Effector memory CD4-positive, alpha-beta T cell (primary cell): Measurements from ENCODE around the gene XRCC1.

Source experiments
- DNase-seq, 3 donors: peaks; one replicate each; pipeline ENCODE4 v3.0.0-alpha.2; 2020
- H3K27ac ChIP-seq: 2 replicates; pipeline ENCODE4 v1.7.0; 2013; ENCODE audit warnings: mild to moderate bottlenecking, low read length, moderate library complexity; ENCODE audit not compliant: insufficient read depth, poor library complexity, severe bottlenecking
- H3K27me3 ChIP-seq: replicated peaks from 2 replicates; pipeline ENCODE4 v1.7.0; 2013; ENCODE audit warnings: mild to moderate bottlenecking, low read length; ENCODE audit not compliant: insufficient read depth, control insufficient read depth, poor library complexity, severe bottlenecking
- H3K36me3 ChIP-seq: 2 replicates; pipeline ENCODE4 v1.7.0; 2013; ENCODE audit warnings: mild to moderate bottlenecking, low read length, moderate library complexity; ENCODE audit not compliant: control insufficient read depth, insufficient read depth
- H3K4me1 ChIP-seq: 2 replicates; pipeline ENCODE4 v1.7.0; 2013; ENCODE audit warnings: low read length, mild to moderate bottlenecking; ENCODE audit not compliant: control insufficient read depth, insufficient read depth, poor library complexity, severe bottlenecking
- H3K4me3 ChIP-seq: 2 replicates; pipeline ENCODE4 v1.7.0; 2013; ENCODE audit warnings: low read length, low read depth, mild to moderate bottlenecking; ENCODE audit not compliant: insufficient read depth, poor library complexity, severe bottlenecking
- H3K9me3 ChIP-seq: 2 replicates; pipeline ENCODE4 v1.7.0; 2013; ENCODE audit warnings: mild to moderate bottlenecking, low read length, moderate library complexity; ENCODE audit not compliant: control insufficient read depth

The XRCC1 gene

DNA sequence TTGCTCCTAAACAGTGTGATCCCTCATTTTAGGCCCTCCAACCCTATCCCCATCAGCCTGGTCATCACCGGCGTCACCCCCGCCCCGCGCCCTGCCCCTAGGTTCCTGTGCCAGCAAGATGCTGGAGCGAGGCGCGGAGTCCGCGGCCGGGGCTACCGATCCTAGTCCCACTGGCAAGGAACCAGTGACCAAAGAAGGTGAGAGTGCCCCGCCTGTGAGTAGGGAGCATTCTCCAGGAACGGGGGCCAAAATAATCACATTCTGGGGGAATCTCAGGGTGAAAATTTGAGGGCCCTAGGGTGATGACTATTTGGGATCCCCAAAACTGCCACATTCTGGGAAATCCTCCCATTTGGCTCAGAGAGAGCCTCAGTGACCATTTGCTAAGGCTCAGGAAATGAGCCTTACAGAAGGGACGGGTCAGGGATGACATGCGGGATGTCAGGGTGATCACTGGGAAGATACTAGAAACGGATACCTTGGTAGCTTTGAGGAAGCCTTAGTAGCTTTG lies 41.0 kb downstream of the XRCC1 start:
- Histone ChIP-seq H3K27me3 (no peaks in the 10 kb centered on the region), H3K4me1 (peaks cover 10% of the 10 kb centered on the region), H3K27ac (peak overlapping the region; percentile 62), H3K9me3 (peaks cover 3% of the 10 kb centered on the region), H3K4me3 (no peak overlapping the region), H3K36me3 (peaks cover 11% of the 10 kb centered on the region)
- no peak for DNase-seq

DNA sequence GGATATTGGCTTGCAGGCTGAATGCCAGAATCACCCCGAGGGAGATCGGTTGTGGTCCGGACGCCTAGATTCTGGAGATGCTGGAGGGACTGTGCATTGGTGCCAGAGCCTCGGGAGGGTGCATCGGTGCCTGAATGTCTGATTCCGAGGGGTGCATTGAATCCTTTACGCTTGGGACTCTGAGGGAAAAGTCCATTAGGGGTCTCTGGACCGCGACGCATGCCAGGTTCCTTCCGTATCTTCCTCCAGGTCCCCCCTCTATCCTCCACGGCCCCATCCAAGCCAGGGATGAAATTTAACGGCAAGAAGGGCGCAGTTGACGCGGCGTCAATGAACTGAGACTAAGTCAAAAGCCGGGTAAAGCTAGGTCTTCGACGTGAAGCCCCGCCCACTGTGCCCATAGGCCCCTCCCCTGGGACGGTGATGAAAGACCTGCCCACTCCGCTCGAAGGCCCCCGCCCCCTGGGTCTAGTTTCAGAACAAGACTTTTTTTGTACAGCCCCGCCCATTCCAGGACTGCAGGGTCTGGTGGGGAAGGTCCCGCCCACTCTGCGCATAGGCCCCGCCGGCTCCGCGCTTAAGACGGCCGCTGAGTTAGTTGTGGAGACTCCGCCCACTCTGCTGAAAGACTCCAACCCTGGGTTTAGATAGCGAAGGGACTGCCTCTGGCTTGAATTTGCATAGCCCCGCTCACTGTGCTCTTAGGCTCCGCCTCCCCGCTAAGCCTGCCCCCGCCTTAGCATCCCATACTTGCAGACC lies 41.6 kb downstream of the XRCC1 start:
- H3K27ac ChIP-seq = peak overlapping the region; percentile 62
- peak; percentile 84 to 91 (median 87) for DNase-seq
- no peaks in the 10 kb centered on the region for H3K27me3 ChIP-seq
- H3K4me1 ChIP-seq = peaks cover 10% of the 10 kb centered on the region
- peaks cover 1% of the 10 kb centered on the region for H3K9me3 ChIP-seq
- peak overlapping the region; percentile 70 for H3K4me3 ChIP-seq
- H3K36me3 ChIP-seq = peaks cover 6% of the 10 kb centered on the region

DNA sequence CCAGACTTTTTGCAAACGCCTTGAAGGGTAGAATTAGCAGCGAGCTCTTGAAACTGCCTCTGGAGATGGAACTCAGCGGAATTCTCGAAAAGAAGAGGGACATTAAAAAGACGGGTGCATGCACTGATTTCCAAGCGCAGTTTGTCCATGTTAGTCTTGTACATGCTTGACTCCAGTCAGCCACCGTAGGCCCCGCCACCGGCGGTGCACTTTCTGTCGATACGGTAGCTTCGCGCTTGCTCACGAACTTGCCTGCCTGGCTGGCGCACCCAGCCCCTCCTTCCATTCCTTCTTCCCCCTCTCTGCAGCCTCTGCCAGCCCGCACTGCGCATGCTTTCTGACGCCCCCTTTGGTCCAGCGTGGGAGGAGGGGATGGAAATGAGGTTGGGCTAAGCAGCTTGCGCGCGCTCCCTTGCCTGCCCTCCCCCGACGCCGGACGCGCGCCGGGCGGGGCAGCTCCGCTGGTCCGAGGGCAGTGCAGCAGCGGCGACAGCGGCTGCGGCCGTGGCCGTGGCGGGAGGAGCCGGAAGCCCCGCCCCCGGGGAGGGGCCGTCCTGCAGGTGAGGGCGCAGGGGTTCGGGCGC lies 42.3 kb downstream of the XRCC1 start, which contains the start of gene ZNF575:
Gene ZNF575, plus strand, starts transcription at position 227 of the 584 bp plus-strand sequence. CDS start 1,235 bp downstream, outside the sequence.
- H3K27ac ChIP-seq = peak within 1 kb of the TSS; percentile 62
- H3K4me1 ChIP-seq = peaks cover 10% of the 10 kb centered on the region
- H3K27me3 ChIP-seq = no peaks in the 10 kb centered on the region
- peak within 1 kb of the TSS; percentile 70 for H3K4me3 ChIP-seq
- H3K36me3 ChIP-seq = no peaks in the 10 kb centered on the region
- H3K9me3 ChIP-seq = no peaks in the 10 kb centered on the region
- DNase-seq = peak; percentile 64 to 68 (median 67)

DNA sequence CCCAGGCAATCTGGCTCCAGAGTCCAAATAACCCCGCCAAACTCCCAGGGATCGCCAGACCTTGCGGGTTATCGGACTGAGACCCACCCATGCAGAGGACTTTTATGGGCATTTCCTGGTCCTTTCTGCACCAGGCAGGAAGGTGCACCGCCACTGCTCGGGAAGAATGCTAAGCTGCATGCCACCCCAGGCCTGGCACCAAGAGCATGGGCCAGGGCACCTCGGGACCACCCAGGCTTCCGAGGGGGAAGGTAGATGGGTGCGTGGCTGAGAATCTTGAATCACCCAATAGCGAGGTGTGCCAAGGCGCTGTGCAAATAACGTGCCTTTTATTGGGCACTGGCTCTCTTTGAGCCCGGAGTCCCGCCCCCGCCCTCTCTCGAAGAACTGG lies 42.8 kb downstream of the XRCC1 start:
- H3K4me1 ChIP-seq = peaks cover 10% of the 10 kb centered on the region
- H3K36me3 ChIP-seq = no peaks in the 10 kb centered on the region
- DNase-seq = peak in 1 of 3 donors; percentile 25
- peak overlapping the region; percentile 62 for H3K27ac ChIP-seq
- H3K9me3 ChIP-seq = no peaks in the 10 kb centered on the region
- H3K4me3 ChIP-seq = peak overlapping the region; percentile 70
- H3K27me3 ChIP-seq = no peaks in the 10 kb centered on the region

DNA sequence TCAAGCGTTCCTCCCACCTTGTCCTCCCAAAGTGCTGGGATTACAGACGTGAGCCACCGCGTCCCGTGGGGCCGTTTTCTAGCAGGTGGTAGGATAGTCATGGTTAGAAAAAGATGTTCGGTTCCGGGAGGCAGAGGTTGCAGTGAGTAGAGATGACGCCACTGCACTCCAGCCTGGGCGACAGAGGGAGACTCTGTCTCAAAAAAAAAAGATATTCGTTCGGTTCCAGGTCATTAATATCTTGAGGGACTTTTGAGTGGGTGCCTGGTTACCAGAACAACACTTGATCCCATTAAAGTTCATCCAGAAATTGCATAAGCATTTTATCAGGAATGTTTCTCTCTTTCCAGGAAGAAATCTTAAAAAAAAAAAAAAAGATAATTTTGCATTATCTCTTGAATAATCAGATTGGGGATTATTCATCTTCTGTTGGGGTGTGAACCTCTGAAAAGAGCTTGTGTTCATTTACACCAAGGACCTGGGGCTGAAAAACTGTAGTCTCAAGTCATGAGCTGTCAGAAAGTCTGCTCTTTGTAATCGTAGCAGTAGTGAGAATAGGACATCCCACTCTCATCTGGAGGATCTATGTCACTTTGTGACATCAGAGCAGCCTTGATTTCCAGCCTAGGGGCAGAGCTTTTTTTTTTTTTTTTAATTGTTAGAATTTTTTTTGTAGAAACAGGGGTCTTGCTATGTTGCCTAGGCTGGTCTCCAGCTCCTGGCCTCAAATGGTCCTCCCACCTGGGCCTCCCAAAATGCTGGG lies 47.3 kb downstream of the XRCC1 start:
- no peak for DNase-seq
- Histone ChIP-seq H3K27ac (no peak overlapping the region), H3K9me3 (no peaks in the 10 kb centered on the region), H3K4me1 (peaks cover 27% of the 10 kb centered on the region), H3K27me3 (no peaks in the 10 kb centered on the region), H3K36me3 (no peaks in the 10 kb centered on the region), H3K4me3 (no peak overlapping the region)

DNA sequence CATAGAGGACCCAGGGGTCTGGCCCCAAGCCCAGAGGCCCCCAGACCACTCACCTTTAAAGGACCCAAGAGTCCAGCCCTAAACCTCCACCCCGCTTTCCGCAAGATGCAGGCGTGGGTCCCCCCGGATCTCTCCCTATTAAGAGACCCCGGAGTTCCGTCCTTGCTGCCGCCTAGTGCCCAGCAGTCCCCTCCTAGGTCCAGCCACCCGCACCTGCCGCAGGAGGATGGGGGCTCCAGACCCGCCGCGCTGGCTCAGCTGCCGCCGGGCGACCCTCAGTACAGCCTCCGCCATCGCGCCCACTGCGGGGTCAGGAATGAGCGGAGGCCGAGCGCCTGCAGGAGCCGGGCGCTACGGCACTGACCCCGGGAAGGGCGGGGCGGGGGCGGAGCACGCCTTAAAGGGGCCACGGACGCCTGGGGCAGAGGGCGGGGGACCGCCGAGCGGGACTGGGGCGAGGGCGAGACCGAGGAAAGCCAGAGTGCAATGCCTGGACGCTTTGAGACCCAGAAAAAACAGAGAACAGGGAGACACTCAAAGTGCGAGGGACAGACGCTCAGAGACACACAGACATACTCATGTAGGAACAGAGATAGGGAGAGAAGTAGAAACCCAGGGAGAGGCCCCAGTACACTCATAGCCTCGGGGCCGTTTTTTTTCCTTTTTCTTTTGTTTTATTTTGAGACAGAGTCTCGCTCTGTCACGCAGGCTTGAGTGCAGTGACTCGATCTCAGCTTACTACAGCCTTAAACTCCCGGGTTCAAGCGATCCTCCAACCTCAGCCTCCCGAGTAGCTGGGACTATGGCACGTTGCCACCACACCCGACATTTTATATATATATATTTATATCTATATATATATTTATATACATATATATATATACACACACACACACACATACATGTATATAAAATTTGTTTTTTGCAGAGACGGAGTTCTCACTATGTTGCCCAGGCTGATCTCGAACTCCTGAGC lies 48.2 kb downstream of the XRCC1 start, which contains the start of gene ETHE1:
Gene ETHE1, minus strand, starts transcription at position 318 of the 976 bp plus-strand sequence. Its CDS starts 24 bp downstream, at position 294.
- peaks cover 20% of the 10 kb centered on the region for H3K4me1 ChIP-seq
- peak; percentile 48 to 61 (median 51) for DNase-seq
- H3K36me3 ChIP-seq = no peaks in the 10 kb centered on the region
- no peaks in the 10 kb centered on the region for H3K27me3 ChIP-seq
- peak within 1 kb of the TSS; percentile 63 for H3K27ac ChIP-seq
- H3K9me3 ChIP-seq = no peaks in the 10 kb centered on the region
- peak within 1 kb of the TSS; percentile 89 for H3K4me3 ChIP-seq

DNA sequence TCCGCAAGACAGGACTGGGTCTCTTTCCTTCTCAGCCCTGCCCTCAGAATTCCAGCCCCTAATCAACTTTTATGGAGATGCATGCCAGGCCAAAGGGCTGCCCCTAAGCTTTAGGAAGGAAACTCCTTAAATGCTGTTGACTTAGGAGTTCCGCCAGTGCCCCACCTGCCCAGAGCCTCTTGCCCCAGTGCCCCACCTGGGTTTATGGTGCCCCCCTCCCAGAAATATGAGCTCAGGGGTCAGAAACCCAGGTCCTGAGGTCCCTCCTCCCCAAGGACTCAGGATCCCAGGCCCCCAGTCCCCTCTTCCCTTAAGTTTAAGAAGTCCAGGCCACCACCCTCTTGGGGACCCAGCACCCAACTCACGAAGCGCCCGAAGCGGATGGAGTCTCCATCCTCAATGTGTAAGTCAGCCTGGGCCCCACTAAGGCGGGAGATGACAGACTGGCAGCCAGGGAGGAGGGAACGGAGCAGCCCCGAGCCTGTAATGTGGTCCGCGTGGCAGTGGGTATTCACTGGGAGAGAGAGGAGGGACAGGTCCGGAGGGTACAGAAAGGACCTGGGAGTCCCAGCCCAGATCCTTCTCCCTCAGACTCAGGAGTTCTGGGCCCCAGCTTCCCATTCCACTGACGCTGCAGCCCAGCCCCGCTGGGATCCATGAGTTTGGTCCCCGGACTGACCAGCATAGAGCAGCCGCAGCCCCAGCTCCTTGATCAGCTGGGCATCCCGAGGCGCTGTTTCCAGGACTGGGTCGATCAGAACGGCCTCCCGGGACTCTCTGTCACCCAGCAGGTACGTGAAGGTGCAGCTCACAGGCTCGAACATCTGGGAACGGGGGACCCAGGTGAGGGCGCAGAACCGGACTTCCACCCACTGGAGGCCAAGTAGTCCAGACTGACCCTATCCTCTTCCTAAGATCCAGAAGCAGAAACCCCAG lies 49.2 kb downstream of the XRCC1 start:
- Histone ChIP-seq H3K27me3 (no peaks in the 10 kb centered on the region), H3K4me1 (peaks cover 20% of the 10 kb centered on the region), H3K4me3 (peak overlapping the region; percentile 89), H3K27ac (peak overlapping the region; percentile 63), H3K36me3 (no peaks in the 10 kb centered on the region), H3K9me3 (no peaks in the 10 kb centered on the region)
- no peak for DNase-seq

DNA sequence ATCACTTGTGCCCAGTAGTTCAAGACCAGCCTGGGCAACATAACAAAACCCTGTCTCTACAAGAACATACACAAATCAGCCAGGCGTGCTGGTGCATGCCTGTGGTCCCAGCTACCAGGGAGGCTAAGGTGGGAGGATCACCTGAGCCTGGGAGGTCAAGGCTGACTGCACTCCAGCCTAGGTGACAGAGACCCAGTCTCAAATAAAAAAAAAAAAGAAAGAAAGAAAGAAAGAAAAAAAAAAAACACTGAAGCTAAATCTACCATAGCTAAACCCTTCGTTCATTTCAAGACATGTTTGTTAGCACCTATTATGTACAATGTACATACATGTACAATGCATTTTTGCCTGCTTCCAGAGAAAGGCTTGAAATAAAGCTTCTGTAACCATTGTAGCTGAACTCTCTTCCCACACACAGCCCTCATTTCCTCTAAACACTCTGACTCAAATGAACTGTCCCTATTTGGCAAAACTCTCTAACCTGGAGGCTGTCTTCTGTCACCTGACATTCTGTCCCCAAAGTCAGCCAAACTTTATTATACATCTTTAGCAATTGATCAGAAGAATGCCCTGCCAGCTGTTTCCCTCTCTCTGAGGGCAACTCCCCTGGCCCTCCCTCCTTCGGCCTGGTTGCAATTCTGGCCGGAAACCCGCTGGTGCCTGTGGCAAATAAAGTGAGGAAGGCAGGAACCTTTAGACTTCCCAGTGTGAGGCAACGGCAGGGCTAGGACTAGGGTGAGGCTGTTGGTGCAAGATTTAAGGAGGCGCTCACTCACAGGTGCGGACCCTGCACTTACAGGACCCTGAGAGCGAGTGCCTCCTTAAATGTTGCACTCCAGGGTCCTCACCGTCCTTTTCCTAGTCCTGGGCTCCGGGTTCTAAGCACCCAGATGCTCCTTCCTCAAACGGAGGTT lies 50.1 kb downstream of the XRCC1 start:
- H3K27me3 ChIP-seq = no peaks in the 10 kb centered on the region
- H3K27ac ChIP-seq = peak overlapping the region; percentile 63
- H3K4me1 ChIP-seq = peaks cover 20% of the 10 kb centered on the region
- no peaks in the 10 kb centered on the region for H3K36me3 ChIP-seq
- peak overlapping the region; percentile 89 for H3K4me3 ChIP-seq
- no peaks in the 10 kb centered on the region for H3K9me3 ChIP-seq
- no peak for DNase-seq
